H1 (cell line): Measurements from ENCODE around the gene HTR3C. TPM values are rescaled to one million over a fixed set of nuclear protein-coding genes. Genes with fewer than 3 reads are reported as not detected.
A peak's percentile ranks its signal among the peaks of the same experiment; 100 is the strongest.
"Not testable (repeated sequence)": the region's sequence is repeated elsewhere in the genome, so short reads cannot be mapped to it uniquely, and the experiment has no call there.

Experiments used
- CTCF ChIA-PET: fragments of 300-600 bp; sonication (Branson Sonifier 250); formaldehyde crosslinking; loops from one replicate; lab custom pipeline; 2021; ENCODE audit not compliant: partially characterized antibody; lab: Charles Lee
- POLR2A ChIA-PET: fragments of 300-600 bp; sonication (Branson Sonifier 250); formaldehyde crosslinking; loops from one replicate; lab custom pipeline; 2021; ENCODE audit warnings: inconsistent platforms; ENCODE audit not compliant: partially characterized antibody; lab: Charles Lee
- DNase-seq, 2 experiments: peaks; one replicate each; pipeline versions ENCODE4 v3.0.0 to v3.0.0-alpha.2; 2010 to 2022; ENCODE audit warnings: low spot score in 2 of 2, low read depth in 1 of 2, mixed read lengths in 1 of 2
- FAIRE-seq: peaks from 2 replicates; lab custom pipeline; 2011; peaks lifted over from hg19 to GRCh38; lab: Jason Lieb, UNC
- H2AFZ ChIP-seq: 2 replicates; pipeline ENCODE4 v1.8.1; 2012; ENCODE audit warnings: low read length, inconsistent platforms
- H2AK5ac ChIP-seq: 2 replicates; pipeline ENCODE4 v1.6.1; 2013; ENCODE audit warnings: low read depth, low read length
- H2BK120ac ChIP-seq: replicated peaks from 2 replicates; pipeline ENCODE3; 2013; ENCODE audit warnings: low read depth, low read length, inconsistent platforms
- H2BK12ac ChIP-seq: 2 replicates; pipeline ENCODE4 v1.6.1; 2013; ENCODE audit warnings: low read depth, low read length
- H2BK15ac ChIP-seq: 2 replicates; pipeline ENCODE4 v1.6.1; 2013; ENCODE audit warnings: low read length
- H2BK20ac ChIP-seq: 2 replicates; pipeline ENCODE4 v1.6.1; 2013; ENCODE audit warnings: low read length
- H2BK5ac ChIP-seq: 2 replicates; pipeline ENCODE4 v1.6.1; 2013; ENCODE audit warnings: low read depth, low read length
- H3K14ac ChIP-seq: 2 replicates; pipeline ENCODE4 v1.6.1; 2013; ENCODE audit warnings: inconsistent platforms; ENCODE audit not compliant: insufficient read length
- H3K18ac ChIP-seq: 2 replicates; pipeline ENCODE4 v1.6.1; 2013; ENCODE audit warnings: low read length; ENCODE audit errors: extremely low read depth
- H3K23ac ChIP-seq: 2 replicates; pipeline ENCODE4 v1.6.1; 2013; ENCODE audit warnings: inconsistent platforms; ENCODE audit not compliant: insufficient read length
- H3K23me2 ChIP-seq: 2 replicates; pipeline ENCODE4 v1.6.1; 2013; ENCODE audit warnings: low read depth, low read length
- H3K27ac ChIP-seq: 2 replicates; pipeline ENCODE4 v1.6.1; 2011; ENCODE audit warnings: low read depth, low read length, inconsistent platforms
- H3K27me3 ChIP-seq, 4 experiments: replicated peaks in 1 of 4; 1 replicate in 1 of 4; 2 replicates in 3 of 4; pipeline versions ENCODE4 v1.6.1 to v1.8.1; 2011 to 2013; ENCODE audit warnings: low read length in 3 of 4, mild to moderate bottlenecking in 3 of 4, inconsistent platforms in 2 of 4, mixed read lengths in 2 of 4, moderate library complexity in 1 of 4; ENCODE audit not compliant: control insufficient read depth in 3 of 4, insufficient read depth in 3 of 4; ENCODE audit errors: extremely low read depth in 1 of 4
- H3K36me3 ChIP-seq, 4 experiments: 2 replicates each; pipeline versions ENCODE4 v1.6.1 to v1.8.1; 2011 to 2013; ENCODE audit warnings: mild to moderate bottlenecking in 4 of 4, low read length in 3 of 4, moderate library complexity in 2 of 4, control low read depth in 1 of 4, inconsistent platforms in 1 of 4; ENCODE audit not compliant: insufficient read depth in 4 of 4, control insufficient read depth in 2 of 4
- H3K4ac ChIP-seq: replicated peaks from 2 replicates; pipeline ENCODE3; 2013; ENCODE audit warnings: low read length, low read depth, mixed read lengths, inconsistent platforms; ENCODE audit not compliant: insufficient read length
- H3K4me1 ChIP-seq, 4 experiments: replicated peaks in 1 of 4; 1 replicate in 1 of 4; 2 replicates in 3 of 4; pipeline versions ENCODE4 v1.6.1 to v1.8.1; 2011 to 2013; ENCODE audit warnings: low read length in 3 of 4, inconsistent platforms in 2 of 4, mixed read lengths in 1 of 4; ENCODE audit not compliant: insufficient read depth in 4 of 4, control insufficient read depth in 3 of 4
- H3K4me2 ChIP-seq, 2 experiments: 2 replicates each; pipeline versions ENCODE4 v1.6.1 to v1.8.1; 2011 to 2013; ENCODE audit warnings: low read depth in 2 of 2, low read length in 2 of 2, control low read depth in 1 of 2, inconsistent platforms in 1 of 2, mild to moderate bottlenecking in 1 of 2; ENCODE audit not compliant: insufficient read depth in 1 of 2
- H3K4me3 ChIP-seq, 4 experiments: fragments of 200-600, 300-600 bp in 1 of 4; sonication (generic), shearing (Covaris generic), sonication (Bioruptor Twin) in 1 of 4; 2 replicates each; pipeline versions ENCODE4 v1.5.1 to v1.8.1; 2011 to 2016; ENCODE audit warnings: low read length in 4 of 4, low read depth in 3 of 4, control low read depth in 2 of 4, inconsistent platforms in 2 of 4, mild to moderate bottlenecking in 2 of 4, mixed read lengths in 1 of 4, moderate library complexity in 1 of 4; ENCODE audit not compliant: insufficient read depth in 2 of 4; ENCODE audit errors: extremely low read depth in 1 of 4
- H3K56ac ChIP-seq: replicated peaks from 2 replicates; pipeline ENCODE3; 2013; ENCODE audit warnings: low read depth, mild to moderate bottlenecking, mixed read lengths, low read length, inconsistent platforms; ENCODE audit not compliant: insufficient read length
- H3K79me1 ChIP-seq: 2 replicates; pipeline ENCODE4 v1.6.1; 2013; ENCODE audit warnings: low read depth, low read length, control low read depth
- H3K79me2 ChIP-seq, 2 experiments: 2 replicates each; pipeline versions ENCODE4 v1.6.1 to v1.8.1; 2012 to 2013; ENCODE audit warnings: low read length in 2 of 2, mild to moderate bottlenecking in 2 of 2, inconsistent platforms in 1 of 2; ENCODE audit not compliant: insufficient read depth in 2 of 2, control insufficient read depth in 1 of 2
- H3K9ac ChIP-seq, 4 experiments: replicated peaks in 1 of 4; 1 replicate in 1 of 4; 2 replicates in 3 of 4; pipeline versions ENCODE4 v1.6.1 to v1.8.1; 2011 to 2013; ENCODE audit warnings: low read depth in 3 of 4, low read length in 3 of 4, control low read depth in 2 of 4, mild to moderate bottlenecking in 2 of 4, moderate library complexity in 2 of 4, inconsistent platforms in 1 of 4; ENCODE audit errors: extremely low read depth in 1 of 4
- H3K9me3 ChIP-seq, 2 experiments: 2 replicates each; pipeline versions ENCODE4 v1.6.1 to v1.8.1; 2012 to 2013; ENCODE audit warnings: mild to moderate bottlenecking in 2 of 2, moderate library complexity in 2 of 2, control low read depth in 1 of 2, inconsistent platforms in 1 of 2, low read depth in 1 of 2, low read length in 1 of 2, mixed read lengths in 1 of 2; ENCODE audit not compliant: insufficient read depth in 2 of 2
- H4K20me1 ChIP-seq, 2 experiments: replicated peaks in 1 of 2; 2 replicates each; pipeline versions ENCODE3 to v1.8.1; 2011 to 2013; ENCODE audit warnings: inconsistent platforms in 2 of 2, low read length in 2 of 2, mild to moderate bottlenecking in 1 of 2; ENCODE audit not compliant: insufficient read depth in 2 of 2, control insufficient read depth in 1 of 2
- H4K5ac ChIP-seq: 2 replicates; pipeline ENCODE4 v1.6.1; 2013; ENCODE audit warnings: low read length, low read depth, mixed read lengths, inconsistent platforms; ENCODE audit not compliant: insufficient read length
- H4K8ac ChIP-seq: 2 replicates; pipeline ENCODE4 v1.8.0; 2013; ENCODE audit warnings: mild to moderate bottlenecking, moderate library complexity, low read length, inconsistent platforms; ENCODE audit not compliant: insufficient read depth; ENCODE audit errors: extremely low read depth
- H4K91ac ChIP-seq: replicated peaks from 2 replicates; pipeline ENCODE3; 2013; ENCODE audit warnings: low read length, mixed read lengths, inconsistent platforms; ENCODE audit not compliant: insufficient read length
- WGBS, 2 experiments: shearing (Covaris generic) in 1 of 2; methylation state at CpG; one replicate each; pipeline versions ENCODE4 v1.1.6 to v1.1.7; 2013 to 2015; ENCODE audit warnings: low lambda C conversion rate in 2 of 2, mixed read lengths in 2 of 2, inconsistent platforms in 1 of 2, low coverage in 1 of 2, missing lambda C conversion rate in 1 of 2; ENCODE audit not compliant: insufficient replicate concordance in 2 of 2, insufficient coverage in 1 of 2, insufficient read length in 1 of 2; ENCODE audit errors: extremely low coverage in 1 of 2, missing lambda C conversion rate in 1 of 2; 5-methylcytosine and 5-hydroxymethylcytosine counted together
- polyA plus RNA-seq, 7 experiments: library from polyadenylated mRNA; depleted of rRNA in 3 of 7; stranded (reverse) in 5 of 7; unstranded in 2 of 7; fragments of >200 nt in 5 of 7; fragments of 200-250 nt in 2 of 7; gene quantifications; 1 replicate in 5 of 7; 2 replicates in 1 of 7; 4 replicates in 1 of 7; pipeline versions ENCODE4 v1.2.1 to v1.2.3, GENCODE V29; 2011 to 2013; ENCODE audit warnings: missing spikeins in 2 of 7, mixed read lengths in 2 of 7
- total RNA-seq: library from RNA; stranded (reverse); fragmentation: NEBNext Ultra II Directional; extraction: Animal tissue kit (Norgen Biotek cat#: 25700); gene quantifications from 2 replicates; pipeline ENCODE4 v1.2.1, GENCODE V29; 2021

Gene HTR3C
- total and polyA plus RNA-seq, 2 of the 8 experiments (the other 6 are each of a cell fraction or from before 2014, with no cell fraction given), result 0.03 TPM; not detected in 1

- H3K4ac ChIP-seq, H3K36me3 ChIP-seq, H3K9ac ChIP-seq, H3K18ac ChIP-seq, H4K5ac ChIP-seq, H4K8ac ChIP-seq, FAIRE-seq, H2BK120ac ChIP-seq, POLR2A ChIA-PET, DNase-seq, H3K23ac ChIP-seq, H3K4me3 ChIP-seq, H3K14ac ChIP-seq, H3K23me2 ChIP-seq, H2AK5ac ChIP-seq, H4K20me1 ChIP-seq, H2BK5ac ChIP-seq, H4K91ac ChIP-seq, CTCF ChIA-PET, H3K4me2 ChIP-seq, H2BK15ac ChIP-seq, H3K4me1 ChIP-seq, H3K27me3 ChIP-seq, H2BK12ac ChIP-seq, H3K79me2 ChIP-seq, H3K9me3 ChIP-seq, H3K79me1 ChIP-seq, H3K27ac ChIP-seq, H2BK20ac ChIP-seq, H3K56ac ChIP-seq: not testable (repeated sequence)
- WGBS, 2 experiments, result 80% methylated on average over 5 of the region's 5 CpGs; no CpG with 5 or more reads in 1 of the 2 experiments
- peak overlapping the region; percentile 44; the same call in 1 of the 2 replicates for H2AFZ ChIP-seq
Observed at GRCh38 chr3:184025256-184025655, 27.6 kb upstream of the HTR3C start.

DNA sequence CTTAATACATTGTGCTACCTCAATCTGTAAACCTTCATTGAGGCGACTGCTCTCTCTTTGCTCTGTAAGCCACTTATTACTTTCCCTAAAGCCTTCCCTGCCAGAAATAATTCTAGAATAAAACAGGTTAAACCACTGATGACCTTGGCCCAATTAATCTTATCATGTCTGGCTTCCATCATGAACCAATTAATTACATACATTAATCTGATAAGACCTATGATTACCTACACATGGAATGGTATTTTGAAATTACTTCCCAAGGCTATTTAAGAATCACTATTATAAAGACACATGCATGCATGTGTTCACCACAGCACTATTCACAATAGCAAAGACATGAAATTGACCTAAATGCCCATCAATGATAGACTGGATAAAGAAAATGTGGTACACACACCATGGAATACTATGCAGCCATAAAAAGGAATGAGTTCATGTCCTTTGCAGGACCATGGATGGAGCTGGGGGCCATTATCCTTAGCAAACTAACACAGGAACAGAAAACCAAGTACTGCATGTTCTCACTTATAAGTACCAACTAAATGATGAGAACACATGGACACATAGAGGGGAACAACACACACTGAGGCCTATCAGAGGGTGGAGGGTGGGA is 24.5 kb upstream of the HTR3C start:
- H4K8ac ChIP-seq, CTCF ChIA-PET: not testable (repeated sequence)

More for the DNA sequence above, 24.5 kb upstream of the HTR3C start:
- POLR2A ChIA-PET, H3K9ac ChIP-seq, H2BK120ac ChIP-seq, H2AFZ ChIP-seq, H3K9me3 ChIP-seq, H2BK5ac ChIP-seq, H4K91ac ChIP-seq, H2BK20ac ChIP-seq, DNase-seq, H3K23ac ChIP-seq, H2BK15ac ChIP-seq, H2BK12ac ChIP-seq, H3K36me3 ChIP-seq, H3K27ac ChIP-seq, H3K23me2 ChIP-seq, FAIRE-seq, H3K14ac ChIP-seq, H3K27me3 ChIP-seq, H3K4me3 ChIP-seq, H3K4me2 ChIP-seq, H3K4ac ChIP-seq, H3K18ac ChIP-seq, H4K5ac ChIP-seq, H3K79me1 ChIP-seq, H3K79me2 ChIP-seq, H3K56ac ChIP-seq, H4K20me1 ChIP-seq, H3K4me1 ChIP-seq, H2AK5ac ChIP-seq: not testable (repeated sequence)
- WGBS, 2 experiments, result 76% methylated on average over 1 of the region's 1 CpG; no CpG with 5 or more reads in 1 of the 2 experiments
